SU-DHL-6 (cell line): ENCODE results near the gene TRIB2.

Source experiments
- CTCF ChIP-seq: fragments of 200-600 bp; sonication (generic); IDR thresholded peaks from one replicate; pipeline ENCODE4 v1.5.1; 2017; ENCODE audit warnings: antibody characterized with exemption, mild to moderate bottlenecking, low read length, moderate library complexity; ENCODE audit not compliant: insufficient read depth, poor library complexity, severe bottlenecking
- EZH2phosphoT487 ChIP-seq: fragments of 200-600 bp; sonication (generic), shearing (Covaris generic); conservative IDR thresholded peaks from 2 replicates; pipeline ENCODE4 v1.6.1; 2018; ENCODE audit warnings: mild to moderate bottlenecking, antibody characterized with exemption, low read length, moderate library complexity, mixed read lengths

GRCh38 chr2:12769492-12770105, 52.9 kb downstream of the TRIB2 start:
- no peak for TF ChIP-seq CTCF
- no peak for TF ChIP-seq EZH2phosphoT487
